Neural progenitor cell (in vitro differentiated cells): ENCODE measurements around the gene DNM1L.

ENCODE experiments used
- CTCF ChIP-seq: fragments of 200-600 bp; sonication (generic); IDR thresholded peaks from 2 replicates; pipeline ENCODE4 v1.5.1; 2017; ENCODE audit warnings: antibody characterized with exemption, mild to moderate bottlenecking
- EZH2 ChIP-seq: fragments of 200-600 bp; sonication (generic); IDR thresholded peaks from 2 replicates; pipeline ENCODE4 v1.6.1; 2017; ENCODE audit warnings: antibody characterized with exemption, mild to moderate bottlenecking, moderate library complexity
- EZH2phosphoT487 ChIP-seq: fragments of 200-600 bp; sonication (generic); IDR thresholded peaks from 2 replicates; pipeline ENCODE4 v1.6.1; 2017; ENCODE audit warnings: antibody characterized with exemption

- no peak for TF ChIP-seq CTCF
- TF ChIP-seq EZH2 = no peak
- TF ChIP-seq EZH2phosphoT487 = no peak
These were observed 16.4 kb upstream of the DNM1L start for GRCh38 chr12:32662665-32663064.
